Endothelial cell of umbilical vein (primary cell): ENCODE measurements around the gene EDC4. TPM values are rescaled to one million over a fixed set of nuclear protein-coding genes. Genes with fewer than 3 reads are reported as not detected.

ENCODE experiments used
- BruUV-seq: library from RNA; stranded (reverse); fragments of 400-500 nt; replicated peaks from 2 replicates; lab custom pipeline; 2021; lab: Mats Ljungman, UMichigan
- CTCF ChIA-PET: fragments of 300-600, 350-600 bp; sonication (Branson Sonifier 250); formaldehyde crosslinking; loops from one replicate; lab custom pipeline; 2021; ENCODE audit warnings: antibody characterized with exemption, inconsistent platforms; lab: Charles Lee
- POLR2A ChIA-PET: fragments of 300-600, 350-600 bp; sonication (Branson Sonifier 250); formaldehyde crosslinking; loops from one replicate; lab custom pipeline; 2021; ENCODE audit warnings: antibody characterized with exemption, inconsistent platforms; lab: Charles Lee
- DNase-seq: peaks from one replicate; pipeline ENCODE4 v3.0.0-alpha.2; 2011; ENCODE audit warnings: low read depth, low spot score
- FAIRE-seq: peaks from 2 replicates; lab custom pipeline; 2011; peaks lifted over from hg19 to GRCh38; lab: Jason Lieb, UNC
- H2AFZ ChIP-seq: 2 replicates; pipeline ENCODE4 v1.6.0; 2012; ENCODE audit warnings: low read depth, low read length, control low read depth, inconsistent platforms
- H3K27ac ChIP-seq: 2 replicates; pipeline ENCODE4 v1.5.1; 2011; ENCODE audit warnings: low read depth, mild to moderate bottlenecking, control low read depth, low read length, moderate library complexity; ENCODE audit not compliant: insufficient read depth
- H3K27me3 ChIP-seq, 2 experiments: 2 replicates each; pipeline versions ENCODE4 v1.6.0 to v1.6.1; 2011; ENCODE audit warnings: low read length in 2 of 2, mixed read lengths in 1 of 2; ENCODE audit not compliant: control insufficient read depth in 2 of 2, insufficient read depth in 2 of 2
- H3K36me3 ChIP-seq, 2 experiments: 2 replicates in 1 of 2; 3 replicates in 1 of 2; pipeline ENCODE4 v1.5.1; 2011; ENCODE audit warnings: low read length in 2 of 2, mild to moderate bottlenecking in 1 of 2, moderate library complexity in 1 of 2; ENCODE audit not compliant: control insufficient read depth in 2 of 2, insufficient read depth in 2 of 2; ENCODE audit errors: extremely low read depth in 1 of 2
- H3K4me1 ChIP-seq: 3 replicates; pipeline ENCODE4 v1.5.1; 2011; ENCODE audit warnings: mild to moderate bottlenecking, low read length; ENCODE audit not compliant: control insufficient read depth, insufficient read depth; ENCODE audit errors: extremely low read depth
- H3K4me2 ChIP-seq: 2 replicates; pipeline ENCODE4 v1.6.1; 2011; ENCODE audit warnings: low read length, control low read depth, mixed read lengths; ENCODE audit not compliant: insufficient read depth
- H3K4me3 ChIP-seq, 3 experiments: fragments of 200-600 bp in 1 of 3; sonication (generic), shearing (Covaris generic) in 1 of 3; replicated peaks in 1 of 3; 2 replicates each; pipeline ENCODE4 v1.5.1; 2011 to 2016; ENCODE audit warnings: control low read depth in 3 of 3, low read length in 3 of 3, mild to moderate bottlenecking in 2 of 3, inconsistent platforms in 1 of 3, low read depth in 1 of 3, moderate library complexity in 1 of 3; ENCODE audit not compliant: insufficient read depth in 1 of 3
- H3K79me2 ChIP-seq: 2 replicates; pipeline ENCODE4 v1.6.0; 2012; ENCODE audit warnings: low read length, inconsistent platforms; ENCODE audit not compliant: control insufficient read depth, insufficient read depth
- H3K9ac ChIP-seq: replicated peaks from 2 replicates; pipeline ENCODE3; 2011; ENCODE audit warnings: low read length, control low read depth; ENCODE audit not compliant: insufficient read depth; ENCODE audit errors: extremely low read depth
- H3K9me1 ChIP-seq: replicated peaks from 3 replicates; pipeline ENCODE4 v1.6.0; 2011; ENCODE audit warnings: mild to moderate bottlenecking, low read length; ENCODE audit not compliant: control insufficient read depth, insufficient read depth; ENCODE audit errors: extremely low read depth
- H3K9me3 ChIP-seq: replicated peaks from 2 replicates; pipeline ENCODE4 v1.5.1; 2012; ENCODE audit warnings: low read length, inconsistent platforms; ENCODE audit not compliant: control insufficient read depth, insufficient read depth
- H4K20me1 ChIP-seq: replicated peaks from 2 replicates; pipeline ENCODE3; 2011; ENCODE audit warnings: mild to moderate bottlenecking, low read length; ENCODE audit not compliant: control insufficient read depth, insufficient read depth; ENCODE audit errors: extremely low read depth
- EZH2 ChIP-seq: IDR thresholded peaks from 2 replicates; pipeline ENCODE4 v1.6.1; 2012; ENCODE audit warnings: borderline replicate concordance, low read depth, mild to moderate bottlenecking, moderate library complexity, low read length, inconsistent platforms; ENCODE audit not compliant: severe bottlenecking
- FOS ChIP-seq: IDR thresholded peaks from 2 replicates; pipeline ENCODE4 v1.6.1; 2011; ENCODE audit warnings: mild to moderate bottlenecking, low read length, moderate library complexity, borderline replicate concordance; ENCODE audit not compliant: insufficient read depth
- GATA2 ChIP-seq: IDR thresholded peaks from 2 replicates; pipeline ENCODE4 v1.7.0; 2011; ENCODE audit warnings: low read depth, mild to moderate bottlenecking, moderate library complexity, mixed read lengths, low read length; ENCODE audit not compliant: insufficient read length, insufficient read depth
- JUN ChIP-seq: IDR thresholded peaks from 2 replicates; pipeline ENCODE4 v1.6.1; 2011; ENCODE audit warnings: borderline replicate concordance, low read depth; ENCODE audit not compliant: insufficient read length, insufficient read depth
- MYC ChIP-seq: IDR thresholded peaks from one replicate; pipeline ENCODE4 v1.6.1; 2011; ENCODE audit warnings: mild to moderate bottlenecking, low read depth, low read length
- POLR2A ChIP-seq: IDR thresholded peaks from 2 replicates; pipeline ENCODE4 v1.6.1; 2012; ENCODE audit warnings: low read depth, mild to moderate bottlenecking, control low read depth, low read length
- POLR2AphosphoS5 ChIP-seq: IDR thresholded peaks from 2 replicates; pipeline ENCODE4 v1.6.1; 2012; ENCODE audit warnings: low read depth, mild to moderate bottlenecking, control low read depth, low read length, moderate library complexity; ENCODE audit not compliant: insufficient read depth
- dilution Hi-C: fragments of 300-500 bp; cut with MboI; formaldehyde crosslinking; loops from one replicate; pipeline ENCODE4 v1.15.0; 2019; ENCODE audit warnings: low sequenced_read_pairs; ENCODE audit not compliant: extremely low pct_ligation_motif_present
- intact Hi-C: fragments of 100-400 bp; cut with micrococcal nuclease; formaldehyde crosslinking; loops from one replicate; pipeline ENCODE4 v1.10.0; 2022
- polyA plus RNA-seq, 4 experiments: library from polyadenylated mRNA; depleted of rRNA in 3 of 4; stranded (reverse) in 3 of 4; unstranded in 1 of 4; fragments of >200 nt; gene quantifications; 2 replicates each; pipeline versions ENCODE4 v1.2.1 to v1.2.3, GENCODE V29; 2011 to 2012; ENCODE audit warnings: missing spikeins in 1 of 4
- total RNA-seq: library from RNA; stranded (reverse); gene quantifications from 2 replicates; pipeline ENCODE4 v1.2.3, GENCODE V29; 2021
- TF ChIP-seq, protein P1 (sequence below), 2 donors: IDR thresholded peaks; 1 replicate in 1 of 2; 2 replicates in 1 of 2; pipeline ENCODE4 v1.5.1; 2011; ENCODE audit warnings: low read length in 2 of 2, mild to moderate bottlenecking in 2 of 2, moderate library complexity in 2 of 2, control low read depth in 1 of 2, inconsistent platforms in 1 of 2, low read depth in 1 of 2; ENCODE audit not compliant: insufficient read depth in 1 of 2; ENCODE audit errors: extremely low read depth in 1 of 2
- TF ChIP-seq, protein P2 (sequence below): IDR thresholded peaks from 2 replicates; pipeline ENCODE4 v1.6.1; 2011; ENCODE audit not compliant: insufficient read depth, insufficient read length

The EDC4 gene
- total and polyA plus RNA-seq, 2 donors (not counting 3 experiments of a cell fraction or from before 2014, with no cell fraction given), result 57.5 to 81.2 TPM

DNA sequence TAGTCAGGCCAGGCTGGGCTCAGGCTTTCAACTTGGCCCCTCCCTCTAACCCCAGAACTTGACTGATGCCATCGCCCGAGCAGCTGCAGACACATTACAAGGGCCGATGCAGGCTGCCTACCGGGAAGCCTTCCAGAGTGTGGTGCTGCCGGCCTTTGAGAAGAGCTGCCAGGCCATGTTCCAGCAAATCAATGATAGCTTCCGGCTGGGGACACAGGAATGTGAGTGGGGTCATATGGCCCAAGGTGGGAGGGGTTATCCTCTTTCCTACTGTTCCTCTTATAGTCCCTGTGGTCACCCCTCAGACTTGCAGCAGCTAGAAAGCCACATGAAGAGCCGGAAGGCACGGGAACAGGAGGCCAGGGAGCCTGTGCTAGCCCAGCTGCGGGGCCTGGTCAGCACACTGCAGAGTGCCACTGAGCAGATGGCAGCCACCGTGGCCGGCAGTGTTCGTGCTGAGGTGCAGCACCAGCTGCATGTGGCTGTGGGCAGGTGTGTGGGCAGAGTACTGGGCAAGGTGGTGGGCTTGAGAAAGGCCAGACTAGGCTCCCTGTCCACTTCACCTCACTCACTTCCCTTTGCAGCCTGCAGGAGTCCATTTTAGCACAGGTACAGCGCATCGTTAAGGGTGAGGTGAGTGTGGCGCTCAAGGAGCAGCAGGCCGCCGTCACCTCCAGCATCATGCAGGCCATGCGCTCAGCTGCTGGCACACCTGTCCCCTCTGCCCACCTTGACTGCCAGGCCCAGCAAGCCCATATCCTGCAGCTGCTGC, 9.7 kb downstream of the EDC4 start:
- no peak overlapping the region for H3K4me3 ChIP-seq
- H3K9me3 ChIP-seq, result no peaks in the 10 kb centered on the region
- TF ChIP-seq EZH2, result no peak
- TF ChIP-seq JUN, result no peak
- TF ChIP-seq, protein P1, sequence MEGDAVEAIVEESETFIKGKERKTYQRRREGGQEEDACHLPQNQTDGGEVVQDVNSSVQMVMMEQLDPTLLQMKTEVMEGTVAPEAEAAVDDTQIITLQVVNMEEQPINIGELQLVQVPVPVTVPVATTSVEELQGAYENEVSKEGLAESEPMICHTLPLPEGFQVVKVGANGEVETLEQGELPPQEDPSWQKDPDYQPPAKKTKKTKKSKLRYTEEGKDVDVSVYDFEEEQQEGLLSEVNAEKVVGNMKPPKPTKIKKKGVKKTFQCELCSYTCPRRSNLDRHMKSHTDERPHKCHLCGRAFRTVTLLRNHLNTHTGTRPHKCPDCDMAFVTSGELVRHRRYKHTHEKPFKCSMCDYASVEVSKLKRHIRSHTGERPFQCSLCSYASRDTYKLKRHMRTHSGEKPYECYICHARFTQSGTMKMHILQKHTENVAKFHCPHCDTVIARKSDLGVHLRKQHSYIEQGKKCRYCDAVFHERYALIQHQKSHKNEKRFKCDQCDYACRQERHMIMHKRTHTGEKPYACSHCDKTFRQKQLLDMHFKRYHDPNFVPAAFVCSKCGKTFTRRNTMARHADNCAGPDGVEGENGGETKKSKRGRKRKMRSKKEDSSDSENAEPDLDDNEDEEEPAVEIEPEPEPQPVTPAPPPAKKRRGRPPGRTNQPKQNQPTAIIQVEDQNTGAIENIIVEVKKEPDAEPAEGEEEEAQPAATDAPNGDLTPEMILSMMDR (IDR thresholded peaks at IDR 0.05; ENCODE audit: extremely low read depth in 1 of 2, insufficient read depth in 1 of 2, low read depth in 1 of 2, low read length in 2 of 2), result no peak
- TF ChIP-seq MYC, result no peak
- no peak for TF ChIP-seq GATA2
- TF ChIP-seq FOS, result no peak
- TF ChIP-seq, protein P2, sequence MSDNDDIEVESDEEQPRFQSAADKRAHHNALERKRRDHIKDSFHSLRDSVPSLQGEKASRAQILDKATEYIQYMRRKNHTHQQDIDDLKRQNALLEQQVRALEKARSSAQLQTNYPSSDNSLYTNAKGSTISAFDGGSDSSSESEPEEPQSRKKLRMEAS, result no peak
- TF ChIP-seq POLR2A, result no peak
- no peak for TF ChIP-seq POLR2AphosphoS5
- dilution Hi-C loops (no loop called here), intact Hi-C loops (loop anchor here (1.0 to 5.0 kb wide), 3 partner anchors 46 to 180 kb away; no protein-coding TSS in a partner anchor)
- H3K27ac ChIP-seq, result no peak overlapping the region
- no peak overlapping the region for H3K9ac ChIP-seq
- no peak overlapping the region for H2AFZ ChIP-seq
- no peaks in the 10 kb centered on the region for H3K27me3 ChIP-seq
- H4K20me1 ChIP-seq, result no peaks in the 10 kb centered on the region
- BruUV-seq, result no TSS peak
- DNase-seq (no peak), FAIRE-seq (no peak)
- H3K79me2 ChIP-seq, result no peaks in the 10 kb centered on the region
- no peaks in the 10 kb centered on the region for H3K9me1 ChIP-seq
- no peaks in the 10 kb centered on the region for H3K4me1 ChIP-seq
- ChIA-PET CTCF (interaction anchor here (0.7 to 5.4 kb wide), 19 partner anchors 8 to 361 kb away, joined by 3 to 106 read pairs (median 13); partner anchors contain the start of genes CTRL, EDC4, PSKH1 and PSMB10), POLR2A (interaction anchor here (0.6 kb wide), 1 partner anchor 11 kb away, joined by 3 read pairs; the partner anchor contains the start of gene PSKH1)
- H3K36me3 ChIP-seq, result peaks cover 14 to 83% of the 10 kb centered on the region in 2 experiments
- no peak overlapping the region for H3K4me2 ChIP-seq
